Calu3 (cell line): ENCODE data around the gene MPZ. TPM values are rescaled to one million over a fixed set of nuclear protein-coding genes. Genes with fewer than 3 reads are reported as not detected.

ENCODE experiments used
- BruUV-seq: library from RNA; stranded (reverse); fragments of 400-500 nt; replicated peaks from 2 replicates; lab custom pipeline; 2021; lab: Mats Ljungman, UMichigan
- CTCF ChIA-PET: fragments of 300-600 bp; sonication (Branson Sonifier 250); formaldehyde crosslinking; loops from one replicate; lab custom pipeline; 2022; ENCODE audit warnings: antibody characterized with exemption; lab: Charles Lee
- DNase-seq: peaks from one replicate; pipeline ENCODE4 v3.0.0; 2022
- H3K27ac Mint-ChIP-seq: one replicate; pipeline ENCODE4 v1.8.0; 2022; ENCODE audit warnings: mixed read lengths; ENCODE audit not compliant: unreplicated experiment
- H3K27me3 Mint-ChIP-seq: one replicate; pipeline ENCODE4 v1.8.0; 2022; ENCODE audit warnings: mixed read lengths; ENCODE audit not compliant: unreplicated experiment
- H3K36me3 Mint-ChIP-seq: one replicate; pipeline ENCODE4 v1.8.0; 2022; ENCODE audit warnings: mild to moderate bottlenecking, moderate library complexity, mixed read lengths; ENCODE audit not compliant: insufficient read depth, unreplicated experiment
- H3K4me1 Mint-ChIP-seq: one replicate; pipeline ENCODE4 v1.8.0; 2022; ENCODE audit warnings: mild to moderate bottlenecking, low read depth, mixed read lengths; ENCODE audit not compliant: unreplicated experiment
- H3K4me3 Mint-ChIP-seq: one replicate; pipeline ENCODE4 v1.8.0; 2022; ENCODE audit warnings: mild to moderate bottlenecking, low read depth, moderate library complexity, mixed read lengths; ENCODE audit not compliant: unreplicated experiment
- H3K9me3 Mint-ChIP-seq: one replicate; pipeline ENCODE4 v1.8.0; 2022; ENCODE audit warnings: low read depth, mixed read lengths; ENCODE audit not compliant: unreplicated experiment
- CTCF ChIP-seq: fragments of 200-600 bp; IDR thresholded peaks from one replicate; pipeline ENCODE4 v1.8.0; 2022; ENCODE audit warnings: antibody characterized with exemption; ENCODE audit not compliant: unreplicated experiment
- intact Hi-C: fragments of 100-400 bp; cut with micrococcal nuclease; formaldehyde crosslinking; loops from one replicate; pipeline ENCODE4 v1.10.0; 2022; ENCODE audit not compliant: unreplicated experiment
- total RNA-seq: library from RNA; stranded (reverse); gene quantifications from 2 replicates; pipeline ENCODE4 v1.2.3, GENCODE V29; 2022

MPZ gene
- total RNA-seq, 1 experiment from 2014 or later = 0.47 TPM

DNA sequence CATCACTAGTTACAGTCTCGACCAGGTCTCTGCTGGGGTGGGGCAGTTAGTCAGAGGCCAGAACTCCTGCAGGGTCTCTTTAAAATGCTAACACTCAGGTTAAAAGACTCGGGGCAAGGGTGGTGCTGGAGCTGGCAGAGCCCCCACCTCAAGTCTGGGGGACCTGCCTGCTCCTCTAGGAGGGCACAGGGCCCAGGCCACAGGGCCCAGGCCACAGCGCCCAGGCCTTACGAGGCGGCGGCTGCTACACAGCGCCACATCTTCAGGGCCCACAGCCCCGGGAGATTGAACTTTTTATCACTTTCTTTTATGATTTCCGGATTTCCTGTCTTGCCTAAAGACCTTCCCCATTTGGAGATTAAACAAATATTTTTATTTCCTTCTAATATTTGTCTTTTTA is 10.4 kb downstream of the MPZ start:
- Mint-ChIP-seq H3K27ac (no peak overlapping the region), H3K4me3 (no peak overlapping the region), H3K27me3 (no peaks in the 10 kb centered on the region), H3K36me3 (no peaks in the 10 kb centered on the region), H3K9me3 (no peaks in the 10 kb centered on the region), H3K4me1 (no peaks in the 10 kb centered on the region)
- no peak for TF ChIP-seq CTCF
- no TSS peak for BruUV-seq
- CTCF ChIA-PET = no interaction called here
- no peak for DNase-seq
- intact Hi-C loops = no loop called here

DNA sequence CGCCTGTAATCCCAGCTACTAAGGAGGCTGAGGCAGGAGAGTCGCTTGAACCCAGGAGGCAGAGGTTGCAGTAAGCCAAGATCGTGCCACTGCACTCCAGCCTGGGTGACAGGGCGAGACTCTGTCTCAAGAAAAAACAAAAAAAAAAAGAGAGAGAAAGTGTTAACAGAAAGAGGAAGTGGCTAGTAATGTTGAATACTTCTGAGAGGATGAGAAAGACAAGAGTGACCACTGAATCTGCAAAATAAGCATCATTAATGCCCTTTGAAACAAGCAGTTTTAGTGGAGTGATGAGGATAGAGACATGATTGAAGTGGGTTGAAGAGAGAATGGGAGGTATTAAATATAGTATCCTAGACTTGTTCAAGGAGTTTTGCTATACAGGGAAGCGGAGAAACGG is 11.7 kb downstream of the MPZ start:
- Mint-ChIP-seq H3K4me3 (no peak overlapping the region), H3K27me3 (no peaks in the 10 kb centered on the region), H3K27ac (no peak overlapping the region), H3K9me3 (no peaks in the 10 kb centered on the region), H3K36me3 (no peaks in the 10 kb centered on the region), H3K4me1 (no peaks in the 10 kb centered on the region)
- CTCF ChIA-PET = no interaction called here
- intact Hi-C loops = no loop called here
- no TSS peak for BruUV-seq
- TF ChIP-seq CTCF = no peak
- no peak for DNase-seq

GRCh38 chr1:161297415-161297814 is 12.4 kb downstream of the MPZ start:
- Mint-ChIP-seq H3K4me1 (no peaks in the 10 kb centered on the region), H3K36me3 (no peaks in the 10 kb centered on the region), H3K27ac (no peak overlapping the region), H3K27me3 (no peaks in the 10 kb centered on the region), H3K4me3 (no peak overlapping the region), H3K9me3 (no peaks in the 10 kb centered on the region)
- no peak for TF ChIP-seq CTCF
- CTCF ChIA-PET = no interaction called here
- no TSS peak for BruUV-seq
- intact Hi-C loops = no loop called here
- no peak for DNase-seq

- no peaks in the 10 kb centered on the region for H3K36me3 Mint-ChIP-seq
- no peak overlapping the region for H3K4me3 Mint-ChIP-seq
- H3K27me3 Mint-ChIP-seq = peaks cover 42% of the 10 kb centered on the region
- no peaks in the 10 kb centered on the region for H3K4me1 Mint-ChIP-seq
- H3K9me3 Mint-ChIP-seq = no peaks in the 10 kb centered on the region
- TF ChIP-seq CTCF = no peak
- no peak for DNase-seq
- BruUV-seq = no TSS peak
- CTCF ChIA-PET = interaction anchor here (0.5 to 1.7 kb wide), 9 partner anchors 8 to 113 kb away, joined by 3 to 24 read pairs (median 4); partner anchors contain the start of genes B4GALT3, SDHC and TOMM40L
- intact Hi-C loops = loop anchor here (1.0 kb wide), 1 partner anchor 63 kb away; no protein-coding TSS in a partner anchor
- H3K27ac Mint-ChIP-seq = no peak overlapping the region
These were observed 19.0 kb downstream of the MPZ start for GRCh38 chr1:161290779-161291178.
